Stomach (tissue), 9 donors: Measurements from ENCODE around the gene RASAL2. TPM values are rescaled to one million over a fixed set of nuclear protein-coding genes. Genes with fewer than 3 reads are reported as not detected.

Source experiments
- DNase-seq, 2 donors: peaks; one replicate each; pipeline versions ENCODE4 v3.0.0 to v3.0.0-alpha.2; 2013 to 2019
- H3K27ac ChIP-seq, 5 donors: fragments of 200-600 bp in 4 of 5; sonication (generic) in 4 of 5; one replicate each; pipeline ENCODE4 v1.5.1; 2013 to 2019; ENCODE audit warnings: mild to moderate bottlenecking in 1 of 5, moderate library complexity in 1 of 5
- H3K27me3 ChIP-seq, 3 donors: fragments of 200-600 bp; sonication (generic); one replicate each; pipeline ENCODE4 v1.5.1; 2017 to 2019; ENCODE audit warnings: mixed run types in 1 of 3
- H3K36me3 ChIP-seq, 4 donors: fragments of 200-600 bp; sonication (generic); 1 replicate in 3 of 4; 2 replicates in 1 of 4; pipeline ENCODE4 v1.5.1; 2016 to 2019
- H3K4me1 ChIP-seq, 4 donors: fragments of 200-600 bp; sonication (generic); one replicate each; pipeline ENCODE4 v1.5.1; 2016 to 2019
- H3K4me3 ChIP-seq, 4 donors: fragments of 200-600 bp; sonication (generic) in 3 of 4; one replicate each; pipeline ENCODE4 v1.5.1; 2016 to 2019; ENCODE audit warnings: mild to moderate bottlenecking in 1 of 4
- H3K9me3 ChIP-seq, 4 donors: fragments of 200-600 bp; sonication (generic); one replicate each; pipeline ENCODE4 v1.5.1; 2016 to 2019
- CTCF ChIP-seq, 7 experiments: fragments of 450-650 bp in 4 of 7; fragments of 200-600 bp in 3 of 7; sonication (generic) in 3 of 7; IDR thresholded peaks; one replicate each; pipeline ENCODE4 v1.5.1; 2016 to 2019; ENCODE audit warnings: antibody characterized with exemption in 7 of 7, control low read depth in 2 of 7, mild to moderate bottlenecking in 1 of 7
- EP300 ChIP-seq: sonication (generic); formaldehyde crosslinking; IDR thresholded peaks from one replicate; pipeline ENCODE4 v1.6.1; 2017; ENCODE audit warnings: antibody characterized with exemption
- POLR2A ChIP-seq, 4 donors: fragments of 450-650 bp; IDR thresholded peaks; one replicate each; pipeline ENCODE4 v1.6.1; 2016; ENCODE audit warnings: antibody characterized with exemption in 4 of 4, control low read depth in 2 of 4, mild to moderate bottlenecking in 1 of 4, moderate library complexity in 1 of 4
- POLR2AphosphoS5 ChIP-seq, 3 donors: sonication (generic); formaldehyde crosslinking; IDR thresholded peaks; one replicate each; pipeline ENCODE4 v1.6.1; 2016; ENCODE audit warnings: antibody characterized with exemption in 3 of 3
- WGBS, 5 donors: extraction: QIAGEN DNeasy Blood & Tissue Kit in 3 of 5; methylation state at CpG; one replicate each; pipeline versions ENCODE4 v1.1.5 to v1.1.7; 2013 to 2018; 5-methylcytosine and 5-hydroxymethylcytosine counted together
- intact Hi-C: fragments of 100-400 bp; cut with DNase I; formaldehyde crosslinking; loops from one replicate; pipeline ENCODE4 v1.15.1; 2023; ENCODE audit warnings: low total_unique reads
- polyA plus RNA-seq, 3 donors: library from polyadenylated mRNA; stranded (reverse); fragments of 200-250 nt; gene quantifications; one replicate each; pipeline ENCODE4 v1.2.3, GENCODE V29; 2013
- total RNA-seq, 5 donors: library from RNA; depleted of rRNA; stranded (reverse); fragments of >200 nt; gene quantifications; one replicate each; pipeline versions ENCODE4 v1.1.0 to v1.2.3, GENCODE V29; 2014 to 2016
- donor health status: healthy with polysubstance abuse.
- donor health status: Bipolar disorder and iron deficiency.
- donor health status: healthy.

RASAL2 gene
- total and polyA plus RNA-seq, 8 donors: 1.2 to 47.5 (median 14.3) TPM

- no peaks in the 10 kb centered on the region for H3K9me3 ChIP-seq
- no peak for TF ChIP-seq POLR2A (IDR thresholded peaks at IDR 0.05)
- TF ChIP-seq POLR2AphosphoS5 (IDR thresholded peaks at IDR 0.05): no peak
- TF ChIP-seq CTCF (IDR thresholded peaks at IDR 0.05): no peak
- no peak for TF ChIP-seq EP300
- H3K4me1 ChIP-seq: peaks cover 0 to 41% (median 1%) of the 10 kb centered on the region in 4 donors
- no peaks in the 10 kb centered on the region for H3K27me3 ChIP-seq
- DNase-seq: no peak
- no peaks in the 10 kb centered on the region for H3K36me3 ChIP-seq
- 69 to 95% (median 90%) methylated on average over 1 of the region's 1 CpG for WGBS, 5 donors
- intact Hi-C loops: no loop called here
- no peak overlapping the region for H3K4me3 ChIP-seq
- H3K27ac ChIP-seq: no peak overlapping the region
Observed at GRCh38 chr1:178278916-178279686, 185.2 kb downstream of the RASAL2 start.

GRCh38 chr1:178282949-178283367, 189.1 kb downstream of the RASAL2 start:
- intact Hi-C loops: loop anchor here (10.0 kb wide), 1 partner anchor 248 kb away; no protein-coding TSS in a partner anchor
- DNase-seq: peak in 1 of 2 donors; percentile 52
- H3K9me3 ChIP-seq: no peaks in the 10 kb centered on the region
- no peak overlapping the region for H3K27ac ChIP-seq
- 19 to 22% (median 21%) methylated on average over 3 of the region's 3 CpGs for WGBS, 5 donors
- TF ChIP-seq EP300 (no peak), POLR2A (IDR thresholded peaks at IDR 0.05) (no peak), CTCF (IDR thresholded peaks at IDR 0.05) (peak in 4 of 7 experiments; percentile 15 to 33 (median 20)), POLR2AphosphoS5 (IDR thresholded peaks at IDR 0.05) (no peak)
- H3K4me3 ChIP-seq: no peak overlapping the region
- H3K36me3 ChIP-seq: no peaks in the 10 kb centered on the region
- peaks cover 0 to 39% (median 3%) of the 10 kb centered on the region in 4 donors for H3K4me1 ChIP-seq
- no peaks in the 10 kb centered on the region for H3K27me3 ChIP-seq

GRCh38 chr1:178283409-178283808, 189.5 kb downstream of the RASAL2 start:
- no peak overlapping the region for H3K27ac ChIP-seq
- 62 to 72% (median 67%) methylated on average over 5 of the region's 5 CpGs for WGBS, 5 donors
- intact Hi-C loops: loop anchor here (10.0 kb wide), 1 partner anchor 249 kb away; no protein-coding TSS in a partner anchor
- no peaks in the 10 kb centered on the region for H3K9me3 ChIP-seq
- H3K4me3 ChIP-seq: no peak overlapping the region
- no peak for TF ChIP-seq EP300
- TF ChIP-seq POLR2AphosphoS5 (IDR thresholded peaks at IDR 0.05): no peak
- no peak for TF ChIP-seq CTCF (IDR thresholded peaks at IDR 0.05)
- TF ChIP-seq POLR2A (IDR thresholded peaks at IDR 0.05): no peak
- H3K27me3 ChIP-seq: no peaks in the 10 kb centered on the region
- DNase-seq: peak in 1 of 2 donors; percentile 7
- H3K36me3 ChIP-seq: no peaks in the 10 kb centered on the region
- H3K4me1 ChIP-seq: peaks cover 0 to 34% (median 3%) of the 10 kb centered on the region in 4 donors

GRCh38 chr1:178284058-178284457, 190.2 kb downstream of the RASAL2 start:
- H3K4me3 ChIP-seq: no peak overlapping the region
- no peak overlapping the region for H3K27ac ChIP-seq
- H3K36me3 ChIP-seq: no peaks in the 10 kb centered on the region
- no peaks in the 10 kb centered on the region for H3K9me3 ChIP-seq
- intact Hi-C loops: loop anchor here (10.0 kb wide), 1 partner anchor 249 kb away; no protein-coding TSS in a partner anchor
- peaks cover 0 to 28% (median 3%) of the 10 kb centered on the region in 4 donors for H3K4me1 ChIP-seq
- WGBS, 5 donors: 48 to 56% (median 51%) methylated on average over 3 of the region's 3 CpGs
- DNase-seq: peak in 1 of 2 donors; percentile 10
- no peaks in the 10 kb centered on the region for H3K27me3 ChIP-seq
- TF ChIP-seq POLR2A (IDR thresholded peaks at IDR 0.05) (no peak), POLR2AphosphoS5 (IDR thresholded peaks at IDR 0.05) (no peak), CTCF (IDR thresholded peaks at IDR 0.05) (no peak)
